Muscle layer of colon (tissue), 2 donors: ENCODE measurements around the gene CACNB1.

Experiments used
- H3K27ac ChIP-seq: one replicate; pipeline ENCODE4 v1.7.0; 2013; ENCODE audit warnings: low read depth, mild to moderate bottlenecking, low read length, moderate library complexity
- H3K27me3 ChIP-seq, 2 donors: one replicate each; pipeline ENCODE4 v1.7.0; 2013; ENCODE audit warnings: low read length in 2 of 2, mild to moderate bottlenecking in 2 of 2; ENCODE audit not compliant: insufficient read depth in 2 of 2, control insufficient read depth in 1 of 2
- H3K36me3 ChIP-seq: one replicate; pipeline ENCODE4 v1.7.0; 2013; ENCODE audit warnings: mild to moderate bottlenecking, low read length; ENCODE audit not compliant: insufficient read depth
- H3K4me1 ChIP-seq: one replicate; pipeline ENCODE4 v1.7.0; 2013; ENCODE audit warnings: mild to moderate bottlenecking, low read length; ENCODE audit not compliant: insufficient read depth
- H3K4me3 ChIP-seq, 2 donors: one replicate each; pipeline ENCODE4 v1.7.0; 2013; ENCODE audit warnings: low read length in 2 of 2, low read depth in 1 of 2, mild to moderate bottlenecking in 1 of 2, moderate library complexity in 1 of 2
- H3K9ac ChIP-seq: one replicate; pipeline ENCODE4 v1.7.0; 2013; ENCODE audit warnings: low read length
- H3K9me3 ChIP-seq: one replicate; pipeline ENCODE4 v1.7.0; 2013; ENCODE audit warnings: mild to moderate bottlenecking, low read length
- donor health status: abdominal sarcoma.
- donor health status: Adenocarcinoma of cecum.

CACNB1 gene

GRCh38 chr17:39196808-39197291 is 619 bp downstream of the CACNB1 start:
- peak overlapping the region; percentile 85 for H3K27ac ChIP-seq
- H3K4me3 ChIP-seq: peak overlapping the region; percentile 65 to 91
- H3K9ac ChIP-seq: no peak overlapping the region
- no peaks in the 10 kb centered on the region for H3K27me3 ChIP-seq
- H3K36me3 ChIP-seq: peaks cover 24% of the 10 kb centered on the region
- H3K4me1 ChIP-seq: peaks cover 39% of the 10 kb centered on the region
- no peaks in the 10 kb centered on the region for H3K9me3 ChIP-seq

- H3K36me3 ChIP-seq: peaks cover 23% of the 10 kb centered on the region
- no peaks in the 10 kb centered on the region for H3K9me3 ChIP-seq
- H3K27ac ChIP-seq: no peak overlapping the region
- peaks cover 34% of the 10 kb centered on the region for H3K4me1 ChIP-seq
- H3K4me3 ChIP-seq: peak overlapping the region; percentile 65 to 91
- H3K9ac ChIP-seq: no peak overlapping the region
- H3K27me3 ChIP-seq: no peaks in the 10 kb centered on the region
Observed at GRCh38 chr17:39196241-39196807, 1.1 kb downstream of the CACNB1 start.

- Histone ChIP-seq H3K9me3 (no peaks in the 10 kb centered on the region), H3K4me3 (no peak overlapping the region), H3K4me1 (peaks cover 28% of the 10 kb centered on the region), H3K27ac (no peak overlapping the region), H3K27me3 (no peaks in the 10 kb centered on the region), H3K36me3 (peaks cover 23% of the 10 kb centered on the region), H3K9ac (no peak overlapping the region)
Observed at GRCh38 chr17:39195568-39196160, 1.8 kb downstream of the CACNB1 start.

GRCh38 chr17:39194985-39195524 is 2.4 kb downstream of the CACNB1 start:
- no peak overlapping the region for H3K27ac ChIP-seq
- no peak overlapping the region for H3K9ac ChIP-seq
- no peaks in the 10 kb centered on the region for H3K9me3 ChIP-seq
- H3K4me1 ChIP-seq: peaks cover 26% of the 10 kb centered on the region
- H3K4me3 ChIP-seq: no peak overlapping the region
- peaks cover 23% of the 10 kb centered on the region for H3K36me3 ChIP-seq
- no peaks in the 10 kb centered on the region for H3K27me3 ChIP-seq

GRCh38 chr17:39194089-39194984 is 3.1 kb downstream of the CACNB1 start:
- Histone ChIP-seq H3K4me3 (no peak overlapping the region), H3K9me3 (no peaks in the 10 kb centered on the region)

GRCh38 chr17:39193346-39193745 is 4.1 kb downstream of the CACNB1 start:
- peaks cover 26% of the 10 kb centered on the region for H3K4me1 ChIP-seq
- no peak overlapping the region for H3K4me3 ChIP-seq
- H3K36me3 ChIP-seq: peaks cover 23% of the 10 kb centered on the region
- H3K27ac ChIP-seq: no peak overlapping the region
- H3K9me3 ChIP-seq: no peaks in the 10 kb centered on the region
- no peak overlapping the region for H3K9ac ChIP-seq
- no peaks in the 10 kb centered on the region for H3K27me3 ChIP-seq

More at GRCh38 chr17:39194089-39194984, 3.1 kb downstream of the CACNB1 start:
- Histone ChIP-seq H3K4me1 (peaks cover 26% of the 10 kb centered on the region), H3K27ac (no peak overlapping the region), H3K27me3 (no peaks in the 10 kb centered on the region), H3K36me3 (peaks cover 23% of the 10 kb centered on the region), H3K9ac (no peak overlapping the region)

GRCh38 chr17:39192901-39193300 is 4.6 kb downstream of the CACNB1 start:
- H3K27ac ChIP-seq: no peak overlapping the region
- no peaks in the 10 kb centered on the region for H3K27me3 ChIP-seq
- H3K36me3 ChIP-seq: peaks cover 23% of the 10 kb centered on the region
- H3K9ac ChIP-seq: no peak overlapping the region
- H3K9me3 ChIP-seq: no peaks in the 10 kb centered on the region
- no peak overlapping the region for H3K4me3 ChIP-seq
- peaks cover 22% of the 10 kb centered on the region for H3K4me1 ChIP-seq

GRCh38 chr17:39191750-39192510 is 5.5 kb downstream of the CACNB1 start:
- H3K4me3 ChIP-seq: no peak overlapping the region
- H3K27ac ChIP-seq: no peak overlapping the region
- H3K27me3 ChIP-seq: no peaks in the 10 kb centered on the region
- H3K9me3 ChIP-seq: no peaks in the 10 kb centered on the region
- no peak overlapping the region for H3K9ac ChIP-seq
- peaks cover 20% of the 10 kb centered on the region for H3K4me1 ChIP-seq
- H3K36me3 ChIP-seq: peaks cover 27% of the 10 kb centered on the region

- peaks cover 48% of the 10 kb centered on the region for H3K36me3 ChIP-seq
- H3K9me3 ChIP-seq: no peaks in the 10 kb centered on the region
- no peak overlapping the region for H3K27ac ChIP-seq
Observed at GRCh38 chr17:39187152-39187830, 10.2 kb downstream of the CACNB1 start.

GRCh38 chr17:39186481-39187002 is 10.9 kb downstream of the CACNB1 start:
- no peak overlapping the region for H3K27ac ChIP-seq
- H3K36me3 ChIP-seq: peaks cover 40% of the 10 kb centered on the region
- no peak overlapping the region for H3K4me3 ChIP-seq
- H3K27me3 ChIP-seq: no peaks in the 10 kb centered on the region
- no peaks in the 10 kb centered on the region for H3K4me1 ChIP-seq
- no peak overlapping the region for H3K9ac ChIP-seq
- H3K9me3 ChIP-seq: no peaks in the 10 kb centered on the region

More at GRCh38 chr17:39187152-39187830, 10.2 kb downstream of the CACNB1 start:
- Histone ChIP-seq H3K4me1 (no peaks in the 10 kb centered on the region), H3K4me3 (no peak overlapping the region), H3K9ac (no peak overlapping the region), H3K27me3 (no peaks in the 10 kb centered on the region)
